Large intestine (tissue), 3 donors: ENCODE measurements around the gene LSS. TPM values are rescaled to one million over a fixed set of nuclear protein-coding genes. Genes with fewer than 3 reads are reported as not detected.

Experiments
- DNase-seq, 2 donors: peaks; one replicate each; pipeline versions ENCODE4 v3.0.0 to v3.0.0-alpha.2; 2013
- H3K27ac ChIP-seq: one replicate; pipeline ENCODE4 v1.5.1; 2013; ENCODE audit warnings: low read length
- H3K27me3 ChIP-seq: 2 replicates; pipeline ENCODE4 v1.6.1; 2013; ENCODE audit warnings: low read length; ENCODE audit not compliant: control insufficient read depth, insufficient read depth
- H3K36me3 ChIP-seq: 2 replicates; pipeline ENCODE4 v1.6.1; 2013; ENCODE audit warnings: low read length; ENCODE audit not compliant: control insufficient read depth, insufficient read depth
- H3K4me1 ChIP-seq: one replicate; pipeline ENCODE4 v1.6.1; 2013; ENCODE audit warnings: low read length; ENCODE audit not compliant: control insufficient read depth, insufficient read depth
- H3K4me3 ChIP-seq: one replicate; pipeline ENCODE4 v1.5.1; 2013; ENCODE audit warnings: low read length
- H3K9me3 ChIP-seq: one replicate; pipeline ENCODE4 v1.6.1; 2013; ENCODE audit warnings: mild to moderate bottlenecking, low read depth, low read length, moderate library complexity; ENCODE audit not compliant: control insufficient read depth
- WGBS: methylation state at CpG from one replicate; pipeline ENCODE4 v1.1.5; 2013; ENCODE audit warnings: low lambda C conversion rate; ENCODE audit not compliant: insufficient coverage; 5-methylcytosine and 5-hydroxymethylcytosine counted together
- polyA plus RNA-seq: library from polyadenylated mRNA; unstranded; fragments of 120-200 nt; gene quantifications from one replicate; pipeline ENCODE4 v1.2.1, GENCODE V29; 2013

Gene LSS
- polyA plus RNA-seq, 1 donor, result 33.3 TPM

- Histone ChIP-seq H3K9me3 (no peaks in the 10 kb centered on the region), H3K27me3 (no peaks in the 10 kb centered on the region), H3K27ac (no peak overlapping the region), H3K4me1 (no peaks in the 10 kb centered on the region), H3K4me3 (no peak overlapping the region), H3K36me3 (peaks cover 43% of the 10 kb centered on the region)
- no CpG with 5 or more reads among the region's 10 CpGs for WGBS
- no peak for DNase-seq
These were observed 34.7 kb downstream of the LSS start for GRCh38 chr21:46193829-46194373.

GRCh38 chr21:46191686-46192575 is 36.6 kb downstream of the LSS start:
- no peak overlapping the region for H3K27ac ChIP-seq
- peaks cover 43% of the 10 kb centered on the region for H3K36me3 ChIP-seq
- no peak for DNase-seq

GRCh38 chr21:46191257-46191685 is 37.3 kb downstream of the LSS start:
- DNase-seq, result no peak
- Histone ChIP-seq H3K36me3 (peaks cover 40% of the 10 kb centered on the region), H3K27me3 (no peaks in the 10 kb centered on the region), H3K4me1 (no peaks in the 10 kb centered on the region), H3K9me3 (no peaks in the 10 kb centered on the region), H3K4me3 (no peak overlapping the region), H3K27ac (no peak overlapping the region)
- WGBS, result no CpG with 5 or more reads among the region's 4 CpGs

More at GRCh38 chr21:46191686-46192575, 36.6 kb downstream of the LSS start:
- no peaks in the 10 kb centered on the region for H3K27me3 ChIP-seq
- no peak overlapping the region for H3K4me3 ChIP-seq
- no peaks in the 10 kb centered on the region for H3K4me1 ChIP-seq
- no peaks in the 10 kb centered on the region for H3K9me3 ChIP-seq
- WGBS, result no CpG with 5 or more reads among the region's 20 CpGs

DNA sequence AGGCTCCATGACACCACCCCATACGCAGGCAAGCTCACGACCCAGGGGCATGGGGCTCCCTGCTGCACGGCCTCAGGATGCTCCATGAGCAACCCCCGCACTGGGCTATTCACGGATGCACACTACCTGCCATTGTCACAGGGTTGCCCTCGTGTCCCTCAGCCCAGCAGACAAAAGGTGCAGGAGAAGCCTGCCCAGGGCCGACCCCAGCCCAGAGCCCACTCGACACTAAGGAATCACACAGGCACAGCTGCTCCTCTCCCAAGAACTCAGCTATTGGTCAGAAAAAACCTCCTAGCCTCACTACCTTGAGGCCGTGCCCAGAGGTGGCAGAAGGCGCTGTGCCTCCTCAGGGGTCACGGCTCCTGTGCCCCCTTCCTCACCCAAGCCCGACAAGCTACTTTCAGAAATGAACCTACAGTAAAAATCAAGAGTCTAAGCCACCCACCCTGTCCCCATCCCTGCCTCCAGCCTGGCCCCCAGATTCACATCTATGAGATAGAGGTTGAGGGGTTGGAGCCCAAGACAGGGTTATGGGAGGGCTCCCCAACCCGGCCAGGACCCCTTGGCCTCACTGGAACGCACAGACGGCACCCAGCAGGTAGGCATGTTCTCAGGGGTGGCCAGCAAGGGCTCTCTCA is 38.0 kb downstream of the LSS start:
- no peaks in the 10 kb centered on the region for H3K4me1 ChIP-seq
- no peak for DNase-seq
- WGBS, result no CpG with 5 or more reads among the region's 15 CpGs

GRCh38 chr21:46189959-46190490 is 38.5 kb downstream of the LSS start:
- WGBS, result no CpG with 5 or more reads among the region's 14 CpGs
- H3K4me3 ChIP-seq, result no peak overlapping the region
- no peaks in the 10 kb centered on the region for H3K4me1 ChIP-seq
- no peaks in the 10 kb centered on the region for H3K27me3 ChIP-seq
- no peak overlapping the region for H3K27ac ChIP-seq
- peaks cover 30% of the 10 kb centered on the region for H3K36me3 ChIP-seq
- no peak for DNase-seq
- no peaks in the 10 kb centered on the region for H3K9me3 ChIP-seq

More for the DNA sequence above, 38.0 kb downstream of the LSS start:
- H3K36me3 ChIP-seq, result peaks cover 34% of the 10 kb centered on the region
- H3K4me3 ChIP-seq, result no peak overlapping the region
- H3K27ac ChIP-seq, result no peak overlapping the region
- H3K27me3 ChIP-seq, result no peaks in the 10 kb centered on the region
- no peaks in the 10 kb centered on the region for H3K9me3 ChIP-seq

DNA sequence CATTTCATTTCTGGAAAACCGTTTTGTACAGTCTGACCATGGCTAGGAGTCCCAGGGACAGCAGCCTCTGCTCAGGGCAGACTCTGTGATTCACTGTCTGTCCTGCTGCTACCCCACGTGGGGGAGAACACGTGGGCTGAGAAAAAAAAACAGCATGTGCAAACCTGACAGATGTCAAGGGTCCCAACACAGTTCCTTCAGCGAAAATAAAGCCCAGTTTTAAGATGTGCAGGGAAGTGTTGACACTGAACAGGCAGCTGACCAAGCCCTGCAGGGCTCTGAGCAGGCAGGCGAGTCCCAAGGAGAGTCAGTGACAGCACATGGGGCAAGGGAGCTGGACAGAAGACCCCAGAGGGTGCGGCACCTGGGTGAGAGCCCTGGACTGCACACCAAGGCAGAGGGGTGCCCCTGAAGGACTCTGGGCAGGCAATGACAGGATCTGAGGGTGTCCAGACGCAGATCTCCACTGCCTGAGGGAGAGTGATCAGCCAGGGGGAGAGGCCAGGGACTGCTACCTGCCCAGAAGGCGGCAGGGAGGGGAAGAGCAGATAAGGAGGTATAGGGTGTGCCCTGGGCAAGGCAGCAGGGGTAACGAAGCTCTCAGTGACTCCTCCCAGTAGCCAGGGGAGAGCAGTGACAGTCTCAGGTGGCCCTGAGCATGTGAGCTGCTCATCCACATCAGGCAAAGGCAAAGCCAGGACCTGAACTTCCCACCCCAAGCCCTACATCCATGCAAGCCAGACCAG is 39.2 kb downstream of the LSS start:
- WGBS, result no CpG with 5 or more reads among the region's 9 CpGs

DNA sequence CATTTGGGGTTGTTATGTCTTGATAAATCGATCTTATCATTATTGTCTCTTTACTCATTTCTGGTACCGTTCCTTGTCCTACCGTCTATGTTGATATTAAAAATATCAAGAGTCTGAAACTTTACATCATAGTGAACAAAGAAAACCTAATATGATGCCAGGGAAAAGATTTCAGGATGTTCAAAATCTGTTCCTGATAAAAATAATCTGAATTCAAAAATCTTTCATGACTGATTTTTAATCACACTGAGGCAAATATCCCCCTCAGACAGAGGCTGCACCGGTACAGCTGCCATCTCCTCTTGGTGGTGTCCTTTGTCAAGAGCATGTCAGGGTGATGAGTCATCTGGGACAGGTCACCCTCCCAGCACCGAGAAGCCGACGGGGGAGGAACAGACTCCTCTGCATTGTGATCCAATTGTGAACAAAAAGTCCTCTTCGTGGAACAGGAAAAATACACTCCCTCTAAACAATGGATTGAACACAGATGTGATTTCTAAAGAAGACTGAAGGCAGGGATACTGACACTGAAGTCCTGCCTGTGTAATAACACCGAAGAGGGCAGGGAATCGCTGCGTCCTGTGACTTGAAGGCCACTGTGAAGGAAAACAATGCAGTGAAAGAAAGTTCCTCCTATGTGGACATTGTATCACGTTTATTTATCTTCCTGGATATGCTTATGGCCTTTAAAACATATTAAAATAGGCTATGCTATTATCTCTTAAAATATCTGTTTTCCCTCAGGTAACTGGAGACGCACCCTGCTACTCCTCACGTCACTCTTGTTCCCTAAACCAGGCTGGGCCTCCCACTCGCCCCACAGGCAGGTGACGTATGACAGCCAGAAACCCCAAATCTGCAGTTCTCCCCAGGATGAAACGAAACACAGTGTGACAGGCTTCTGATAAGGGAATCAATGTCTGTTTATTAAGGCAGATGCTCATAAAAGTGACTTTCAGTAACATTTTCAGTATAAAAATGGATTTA is 40.1 kb downstream of the LSS start:
- peaks cover 15% of the 10 kb centered on the region for H3K36me3 ChIP-seq
- no peak overlapping the region for H3K4me3 ChIP-seq
- H3K27ac ChIP-seq, result no peak overlapping the region
- H3K27me3 ChIP-seq, result no peaks in the 10 kb centered on the region
- 64% methylated on average over 5 of the region's 17 CpGs for WGBS
- no peaks in the 10 kb centered on the region for H3K9me3 ChIP-seq
- H3K4me1 ChIP-seq, result no peaks in the 10 kb centered on the region
- DNase-seq, result peak in 1 of 2 donors; percentile 40

More for the DNA sequence above, 39.2 kb downstream of the LSS start:
- Histone ChIP-seq H3K27me3 (no peaks in the 10 kb centered on the region), H3K27ac (no peak overlapping the region), H3K36me3 (peaks cover 23% of the 10 kb centered on the region), H3K4me1 (no peaks in the 10 kb centered on the region), H3K9me3 (no peaks in the 10 kb centered on the region), H3K4me3 (no peak overlapping the region)
- DNase-seq, result no peak

- no peaks in the 10 kb centered on the region for H3K9me3 ChIP-seq
- DNase-seq, result no peak
- H3K36me3 ChIP-seq, result peaks cover 10% of the 10 kb centered on the region
- no peaks in the 10 kb centered on the region for H3K4me1 ChIP-seq
- H3K27me3 ChIP-seq, result no peaks in the 10 kb centered on the region
- H3K27ac ChIP-seq, result no peak overlapping the region
- WGBS, result no CpG with 5 or more reads among the region's 7 CpGs
- no peak overlapping the region for H3K4me3 ChIP-seq
These were observed 40.8 kb downstream of the LSS start for GRCh38 chr21:46187814-46188213.

- Histone ChIP-seq H3K27ac (no peak overlapping the region), H3K4me1 (no peaks in the 10 kb centered on the region), H3K9me3 (peaks cover 1% of the 10 kb centered on the region), H3K36me3 (peaks cover 10% of the 10 kb centered on the region), H3K27me3 (no peaks in the 10 kb centered on the region), H3K4me3 (no peak overlapping the region)
- WGBS, result no CpG with 5 or more reads among the region's 8 CpGs
- no peak for DNase-seq
These were observed 41.3 kb downstream of the LSS start for GRCh38 chr21:46187261-46187660.
